CD4-positive, alpha-beta T cell treated with Interleukin-4 for 4 hours (primary cell): ENCODE results near the gene KIRREL3.

Source experiments
- DNase-seq: peaks from one replicate; pipeline ENCODE4 v3.0.0-alpha.2; 2020

KIRREL3 gene

DNA sequence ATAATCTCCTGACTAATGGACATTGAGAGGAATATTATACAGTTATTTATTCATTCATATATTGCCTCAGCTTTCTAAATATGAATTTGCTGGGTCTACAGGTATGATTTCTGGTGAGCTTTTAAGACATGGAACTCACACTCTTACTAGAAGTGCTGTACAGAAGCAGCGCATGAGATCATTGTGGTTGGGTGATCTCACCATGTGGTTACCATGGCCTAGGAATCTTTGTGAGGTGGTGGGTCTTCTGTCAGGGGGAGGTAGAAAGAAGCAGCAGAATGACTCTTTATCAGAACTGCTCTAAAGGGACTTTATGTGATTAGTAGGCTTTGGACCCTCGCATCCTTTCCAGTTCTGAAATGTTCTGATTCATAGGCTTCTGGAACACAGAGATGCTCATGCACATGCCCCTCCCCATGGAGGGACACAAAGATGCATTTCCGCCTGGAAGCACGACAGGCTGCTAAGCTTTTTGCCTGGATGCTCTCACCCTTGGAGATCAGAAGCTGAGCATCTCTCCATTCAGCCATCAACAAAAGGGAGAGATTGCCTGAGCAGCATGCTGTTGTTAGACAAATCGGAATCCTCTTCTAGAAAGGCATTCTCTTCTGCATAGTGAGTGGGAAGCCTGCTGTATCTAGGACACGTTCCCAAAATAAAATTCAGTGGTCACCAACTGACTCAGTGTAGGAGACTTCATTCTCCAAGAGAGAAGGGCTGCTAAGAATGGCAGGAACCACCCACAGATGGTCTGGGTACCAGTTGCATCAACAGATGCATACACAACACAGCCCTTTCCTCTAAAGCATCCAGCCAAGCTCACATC, 51.3 kb downstream of the KIRREL3 start:
- no peak for DNase-seq

DNA sequence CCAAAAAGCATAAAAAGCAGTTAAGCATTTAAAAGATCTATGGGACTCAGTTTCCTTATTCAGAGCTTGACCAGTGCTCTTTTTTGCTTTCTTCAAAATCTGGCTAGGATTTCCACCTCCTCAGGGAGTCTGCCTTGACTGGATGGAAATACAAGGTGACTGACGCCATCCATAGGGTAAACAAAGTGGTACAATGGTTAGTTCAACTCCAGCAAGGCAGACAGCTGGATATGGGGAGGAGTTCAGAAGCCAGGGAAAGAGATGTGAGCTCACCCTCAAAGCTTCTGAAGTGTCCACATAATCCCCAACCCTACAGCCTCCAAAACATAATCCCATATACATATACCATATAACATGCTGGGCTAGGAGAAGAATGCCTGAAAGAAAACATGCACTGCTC, 52.0 kb downstream of the KIRREL3 start:
- no peak for DNase-seq

DNA sequence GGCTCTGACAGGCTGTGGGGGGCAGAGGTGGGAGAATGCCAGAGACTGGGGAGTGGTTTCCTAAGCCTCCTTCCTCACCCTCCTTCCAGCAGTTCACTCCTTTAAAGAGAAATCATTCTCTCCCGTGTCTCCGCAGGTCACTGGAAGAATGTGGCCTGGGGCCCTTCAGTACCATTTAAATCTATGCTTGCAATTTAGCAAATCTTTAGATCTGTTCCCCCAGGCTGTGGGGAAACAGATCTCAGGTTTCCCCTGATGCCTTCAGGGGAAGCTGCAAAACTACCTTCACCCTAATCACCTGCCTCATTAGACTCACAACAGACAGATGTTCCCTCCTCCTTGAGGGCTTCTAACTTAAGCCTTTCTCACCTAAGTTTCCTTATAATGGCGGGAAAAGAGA, 55.3 kb downstream of the KIRREL3 start:
- DNase-seq, result no peak

DNA sequence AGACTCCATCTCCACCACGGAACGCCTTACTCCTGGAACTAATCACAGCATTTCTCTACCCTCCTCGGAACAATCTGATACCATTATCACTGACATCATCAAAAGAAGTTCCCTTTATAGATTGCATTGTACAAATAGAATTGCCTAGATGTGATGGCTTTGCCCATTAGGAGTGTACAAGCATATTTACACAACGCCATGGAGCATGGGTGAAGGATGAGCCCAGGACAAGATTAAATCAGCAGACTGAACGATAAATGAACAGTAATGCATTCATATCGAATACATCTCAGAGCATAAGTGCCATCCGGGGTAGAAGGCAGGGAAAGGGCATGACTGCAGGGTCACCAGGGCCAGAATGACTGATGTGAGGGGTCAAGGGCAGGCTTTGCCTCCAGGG, 57.3 kb downstream of the KIRREL3 start:
- no peak for DNase-seq

DNA sequence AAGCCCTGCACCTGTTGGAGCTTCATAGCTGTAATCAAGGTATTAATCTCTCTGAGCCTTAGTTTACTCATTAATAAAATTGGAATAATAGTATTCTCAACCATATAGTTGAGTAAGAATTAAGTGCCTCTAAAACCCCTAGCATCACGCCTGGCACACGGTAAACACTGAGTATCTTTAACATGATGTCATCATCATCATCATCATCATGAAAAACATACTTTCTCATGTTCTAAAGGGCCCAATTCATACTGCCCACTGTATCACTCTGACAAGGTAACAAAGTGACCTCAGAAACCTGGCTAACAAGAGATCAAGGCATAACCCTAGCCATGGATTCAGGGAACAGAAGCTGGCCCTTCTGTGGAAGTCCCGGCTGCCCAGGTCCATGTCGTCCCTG, 58.4 kb downstream of the KIRREL3 start:
- DNase-seq, result no peak

DNA sequence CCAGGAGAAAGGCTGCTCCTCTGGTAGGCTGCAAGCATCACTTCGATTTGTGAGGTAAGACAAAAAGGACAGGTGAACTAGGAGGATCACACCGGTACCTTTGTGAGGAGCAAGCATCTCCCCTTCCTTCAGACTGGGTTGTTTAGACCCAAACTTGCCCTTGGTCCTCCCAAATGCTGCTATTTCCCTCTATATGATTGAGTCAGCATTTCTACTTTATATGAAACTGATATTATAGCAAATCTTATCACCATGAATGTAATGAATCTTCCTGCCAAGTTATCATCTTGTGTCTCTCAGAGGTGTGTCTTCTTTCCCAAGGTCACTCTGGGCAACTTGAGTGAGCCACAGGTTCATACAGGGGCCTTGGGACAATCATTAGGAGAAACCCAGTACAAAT, 61.0 kb downstream of the KIRREL3 start:
- no peak for DNase-seq

DNA sequence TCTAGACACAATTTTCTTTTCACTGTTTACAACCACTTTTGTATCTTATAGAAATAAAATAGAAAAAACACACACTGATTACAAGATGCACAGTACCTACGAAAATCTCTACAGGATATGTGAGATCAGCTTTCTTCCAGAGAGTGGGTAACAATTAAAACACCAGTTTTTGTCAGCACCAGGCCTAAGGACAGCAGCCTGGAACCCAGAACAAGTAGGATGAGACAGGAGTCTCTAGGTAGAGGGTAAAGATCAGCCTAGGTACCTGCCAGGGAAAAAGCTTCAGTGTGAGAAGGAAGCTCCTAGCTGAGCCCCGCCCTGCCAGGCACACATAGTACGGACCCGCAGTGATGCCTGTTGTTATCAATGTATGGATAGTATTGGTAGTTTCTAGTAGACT, 61.9 kb downstream of the KIRREL3 start:
- DNase-seq, result no peak

DNA sequence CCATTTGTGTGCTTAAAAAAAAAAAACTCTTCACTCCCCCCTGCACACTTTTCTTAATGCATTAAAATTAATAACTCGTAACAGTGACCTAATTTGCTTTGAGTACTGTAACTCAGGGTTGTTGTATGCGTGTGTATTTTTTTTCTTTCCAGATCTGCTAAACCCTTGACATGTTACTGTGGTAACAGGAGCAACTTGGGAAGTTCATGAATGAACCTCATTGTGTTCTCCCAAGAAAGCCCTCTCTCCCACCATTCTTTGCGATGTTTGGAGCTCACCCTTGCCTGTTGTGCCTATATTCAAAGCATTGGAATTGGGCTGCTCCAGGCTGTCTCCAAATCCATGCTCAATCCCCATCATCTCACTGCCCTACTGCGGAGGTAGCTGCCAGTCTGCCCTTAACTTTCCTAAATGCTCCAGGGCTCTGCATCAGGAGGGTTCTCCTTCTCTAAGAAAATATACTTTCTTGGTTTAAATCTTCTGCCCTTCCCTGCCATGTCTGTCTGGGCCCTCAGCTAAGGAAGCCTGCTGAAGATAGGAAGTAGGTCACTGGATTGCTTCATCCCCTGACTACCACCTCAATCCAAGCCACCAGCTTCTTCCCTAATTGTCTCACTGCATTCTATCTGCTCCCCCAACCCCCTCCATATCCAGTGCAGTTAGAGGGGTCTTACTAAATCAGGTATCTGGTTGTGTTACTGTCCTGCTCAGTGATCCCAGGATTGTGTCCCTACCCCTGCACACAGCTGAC, 70.3 kb downstream of the KIRREL3 start:
- DNase-seq, result no peak

DNA sequence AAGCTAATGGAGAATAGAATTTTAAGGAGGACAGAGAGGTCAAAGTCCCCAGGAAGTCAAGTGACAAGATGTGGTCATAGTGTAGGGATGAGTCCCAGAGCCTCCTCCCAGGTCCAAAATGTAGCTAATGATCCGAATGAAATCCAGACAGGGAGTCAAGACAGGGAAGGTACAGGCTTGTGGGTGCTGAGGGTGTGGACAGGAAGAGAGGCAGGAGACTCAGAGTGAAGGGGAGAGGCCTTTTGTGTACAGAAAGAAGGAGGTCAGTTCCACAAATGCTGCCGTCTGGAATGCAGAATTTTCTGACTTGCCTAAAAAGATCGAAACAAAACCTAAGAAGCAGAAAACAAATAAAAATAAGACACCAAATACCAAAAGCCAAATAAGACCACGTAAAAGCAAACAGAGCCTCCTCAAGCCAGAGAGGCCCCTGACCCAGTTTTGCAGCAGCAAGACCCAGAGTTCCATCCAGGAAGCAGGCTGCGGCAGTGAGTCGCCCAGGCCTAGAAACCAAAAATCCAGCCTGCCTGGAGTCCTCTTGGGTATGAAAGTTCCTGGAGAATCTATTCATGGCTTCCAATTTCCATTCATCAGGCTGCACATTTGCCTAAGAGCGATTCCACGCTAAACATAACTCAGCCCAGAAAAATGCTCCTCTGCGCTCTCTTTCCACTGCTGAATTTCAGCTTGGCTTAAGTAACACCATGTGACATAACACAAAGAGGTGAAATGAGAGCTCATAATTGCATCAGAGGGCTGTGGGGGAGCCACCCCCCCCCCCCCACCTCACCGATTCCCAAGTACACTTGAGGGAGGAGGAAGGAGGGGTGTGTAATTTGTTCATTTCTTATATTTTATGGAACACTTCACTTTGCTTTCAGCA, 71.2 kb downstream of the KIRREL3 start:
- no peak for DNase-seq

DNA sequence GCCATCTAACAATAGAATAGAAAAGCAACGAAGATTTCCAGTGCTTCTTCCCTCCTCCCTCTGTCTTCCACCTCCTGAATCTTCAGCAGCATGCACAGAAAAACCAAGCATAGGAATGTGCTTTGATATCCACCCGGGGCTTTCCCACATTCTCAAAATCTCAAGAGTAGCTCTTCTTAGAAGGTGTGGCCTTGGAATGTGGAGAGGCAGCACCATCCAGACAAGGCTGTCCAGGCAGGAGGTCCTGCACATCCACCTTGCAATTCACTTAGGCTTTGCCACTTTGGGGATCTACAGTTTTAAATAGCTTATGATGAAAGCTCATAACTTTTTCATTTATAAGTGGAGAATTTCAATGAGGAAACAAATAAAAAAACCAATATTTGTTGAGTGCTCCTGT, 72.9 kb downstream of the KIRREL3 start:
- no peak for DNase-seq

DNA sequence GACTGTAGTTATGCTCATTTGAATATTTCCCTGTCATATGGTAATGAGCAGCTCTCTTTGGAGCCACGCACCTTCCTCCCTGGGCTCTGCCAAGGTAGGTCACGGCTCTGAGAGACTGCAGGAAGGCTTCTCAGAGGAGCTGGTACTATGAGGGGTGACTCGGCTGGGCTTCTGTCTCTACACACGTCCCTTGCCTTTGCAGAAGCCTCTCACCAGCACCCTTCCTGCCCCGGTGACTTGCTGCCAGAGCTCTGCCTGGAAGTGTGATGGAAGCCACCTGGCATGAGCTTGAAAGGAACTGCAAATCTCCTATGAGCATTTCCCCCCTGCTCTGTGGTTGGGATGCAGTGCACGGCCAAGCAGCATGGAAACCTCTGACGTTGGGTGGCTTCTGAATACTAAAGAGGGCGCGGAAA, 74.2 kb downstream of the KIRREL3 start:
- no peak for DNase-seq

DNA sequence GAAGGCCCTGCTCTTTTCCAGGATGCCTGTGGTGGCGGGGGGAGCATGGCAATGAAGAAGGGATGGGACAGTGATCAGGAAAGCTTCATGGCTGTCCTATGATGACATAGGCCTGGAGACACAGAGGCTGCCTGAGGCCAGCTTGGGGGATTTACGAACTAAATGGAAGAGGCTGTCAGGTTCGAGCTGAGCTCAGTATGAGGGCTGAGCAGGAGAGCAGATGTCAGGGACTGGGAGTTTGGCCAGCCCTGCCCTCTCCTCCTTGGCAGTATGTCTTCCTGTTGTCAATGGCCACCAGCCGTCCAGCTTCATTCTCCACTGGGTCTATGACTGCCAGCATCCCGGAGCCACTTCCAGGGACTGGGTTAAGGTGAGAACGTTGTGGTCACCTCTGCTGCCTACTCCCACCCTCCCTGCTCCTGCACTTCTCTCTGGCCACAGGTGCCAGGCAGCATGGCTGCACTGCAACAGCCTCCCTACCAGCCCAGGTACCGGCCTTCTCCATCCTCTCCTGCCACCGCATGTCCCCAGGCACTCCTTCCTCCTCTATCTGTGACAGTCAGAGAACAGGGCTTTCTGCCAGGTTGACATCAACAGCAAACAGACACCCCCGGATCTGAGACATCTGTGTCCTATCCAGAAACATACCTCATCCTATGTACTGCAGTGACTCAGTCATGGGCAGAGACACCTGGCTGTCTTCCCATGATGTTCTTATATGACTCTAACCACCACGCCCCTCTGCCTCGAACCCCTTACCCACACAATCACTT, 75.1 kb downstream of the KIRREL3 start:
- no peak for DNase-seq

DNA sequence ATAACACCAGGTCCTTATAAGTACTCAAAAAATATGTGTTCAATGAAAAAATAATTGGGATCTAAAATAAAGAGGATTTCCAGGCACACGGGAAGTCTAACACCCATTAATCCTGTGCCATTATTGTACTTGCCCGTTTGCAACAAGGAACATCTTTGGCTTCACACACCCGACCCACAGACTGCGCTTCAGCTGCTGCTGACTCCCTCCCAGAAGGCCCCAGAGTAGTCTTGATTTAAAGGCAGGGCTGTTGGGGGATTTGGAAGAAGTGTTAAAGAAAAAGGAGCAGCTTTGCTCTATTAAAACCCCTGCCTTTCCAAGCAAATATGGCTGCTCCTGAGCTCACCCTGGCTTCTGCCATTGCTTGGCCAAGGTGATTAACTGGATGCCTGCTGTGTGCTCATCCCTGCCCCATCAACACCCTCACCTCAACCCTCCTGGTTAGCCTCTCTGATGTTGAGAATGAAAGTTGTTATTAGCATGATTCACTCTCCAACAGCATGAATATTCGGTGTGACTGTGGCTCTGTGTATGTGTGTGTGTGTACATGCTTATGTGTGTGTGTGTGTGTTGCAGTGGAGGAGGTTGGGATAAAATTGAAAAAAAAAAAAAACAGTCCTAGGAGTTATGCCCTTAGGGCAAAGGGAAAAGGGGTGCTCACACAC, 76.1 kb downstream of the KIRREL3 start:
- no peak for DNase-seq

DNA sequence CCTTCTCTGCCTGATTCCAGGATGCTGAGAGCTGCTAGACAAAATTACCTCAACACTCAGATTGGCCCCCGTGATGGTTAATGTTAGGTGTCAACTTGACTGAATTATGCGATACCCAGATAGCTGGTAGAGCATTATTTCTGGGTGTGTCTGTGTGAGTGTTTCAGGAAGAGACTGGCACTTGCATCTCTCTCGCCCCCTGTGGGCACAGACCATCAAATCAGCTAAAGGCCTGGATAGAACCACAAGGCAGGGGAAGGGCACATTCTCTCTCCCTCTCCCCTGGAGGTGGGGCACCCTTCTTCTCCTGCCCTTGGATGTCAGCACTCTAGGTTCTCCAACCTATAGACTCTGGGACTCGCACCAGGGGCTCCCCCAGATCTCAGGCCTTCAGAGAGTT, 79.7 kb downstream of the KIRREL3 start:
- DNase-seq, result no peak

DNA sequence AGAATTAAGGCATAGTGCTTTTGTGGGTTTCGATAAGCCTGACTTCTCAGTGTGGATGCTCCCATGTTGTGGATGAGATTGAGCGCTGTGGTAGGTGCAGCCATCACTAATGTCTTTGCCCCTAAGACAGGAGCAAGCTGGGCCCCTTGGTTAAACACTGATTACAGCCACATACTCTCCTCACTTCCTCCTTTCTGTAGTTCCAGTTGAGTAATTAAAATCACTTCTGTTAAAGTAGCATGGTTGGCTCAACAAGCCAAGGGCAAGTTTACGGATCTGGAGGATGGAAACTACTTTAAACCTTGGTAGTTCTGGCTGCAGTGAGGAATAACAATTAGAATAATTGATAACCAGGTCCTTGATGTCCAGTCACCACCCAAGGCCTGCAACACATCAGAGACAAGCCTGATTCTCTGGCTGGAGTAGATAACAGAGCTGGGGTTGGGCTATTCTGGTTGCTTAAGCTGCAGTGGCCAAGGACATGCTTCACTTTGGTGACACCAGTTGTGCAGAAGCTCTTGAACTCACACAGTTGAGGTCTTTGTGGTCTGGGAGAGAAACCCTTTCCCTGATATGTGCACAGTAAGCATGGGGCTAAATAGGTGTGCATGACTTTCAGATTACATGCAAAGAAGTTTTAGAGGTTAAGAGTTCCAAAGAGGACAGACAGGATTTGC, 81.3 kb downstream of the KIRREL3 start:
- no peak for DNase-seq

DNA sequence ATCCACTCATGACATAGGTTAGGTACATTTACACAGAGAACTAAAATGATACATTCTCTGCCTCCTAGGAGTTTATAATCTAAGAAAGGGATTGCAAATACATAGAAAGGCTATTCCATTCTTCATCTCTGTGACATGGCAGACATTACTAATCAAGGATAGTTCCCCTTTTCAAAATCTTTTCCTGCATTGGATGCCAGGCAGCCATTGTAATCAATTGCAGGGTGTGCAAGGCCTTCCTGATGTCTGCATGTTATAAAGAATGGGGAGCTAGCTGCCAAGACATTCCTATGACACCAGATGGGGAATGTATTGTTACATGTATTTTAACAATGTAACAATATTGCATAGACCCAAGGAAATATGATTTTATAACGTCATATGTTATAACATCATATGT, 82.0 kb downstream of the KIRREL3 start:
- DNase-seq, result no peak

DNA sequence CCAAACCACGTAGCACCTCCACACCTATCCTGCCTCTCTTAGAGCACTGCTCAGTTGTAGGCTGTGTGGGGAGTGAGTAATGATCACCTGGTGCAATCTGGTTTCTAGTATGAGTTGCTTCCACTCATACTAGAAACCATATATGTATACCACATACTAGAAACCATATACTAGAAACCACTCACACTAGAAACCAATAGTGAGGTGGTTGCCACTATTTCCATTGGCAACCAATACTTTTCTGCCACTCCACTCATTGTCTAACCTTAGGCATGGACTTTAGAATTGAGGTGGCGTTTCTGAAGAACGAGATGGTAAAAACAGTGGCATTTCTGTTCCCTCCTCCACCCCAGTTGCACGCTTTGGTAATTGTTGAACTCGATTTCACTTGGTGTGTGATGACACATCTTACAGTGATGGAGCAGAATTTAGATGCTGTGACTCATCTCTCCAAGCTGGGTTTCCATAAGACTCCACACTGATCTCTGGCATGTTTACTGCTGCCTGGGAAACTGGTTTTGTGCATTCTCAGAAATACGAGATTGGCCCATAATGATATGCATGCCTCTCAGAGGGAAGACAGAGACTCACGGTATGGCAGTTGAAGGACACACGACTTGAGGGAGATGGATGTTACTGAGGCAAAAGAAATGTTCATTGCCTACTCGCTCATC, 82.9 kb downstream of the KIRREL3 start:
- DNase-seq, result no peak

DNA sequence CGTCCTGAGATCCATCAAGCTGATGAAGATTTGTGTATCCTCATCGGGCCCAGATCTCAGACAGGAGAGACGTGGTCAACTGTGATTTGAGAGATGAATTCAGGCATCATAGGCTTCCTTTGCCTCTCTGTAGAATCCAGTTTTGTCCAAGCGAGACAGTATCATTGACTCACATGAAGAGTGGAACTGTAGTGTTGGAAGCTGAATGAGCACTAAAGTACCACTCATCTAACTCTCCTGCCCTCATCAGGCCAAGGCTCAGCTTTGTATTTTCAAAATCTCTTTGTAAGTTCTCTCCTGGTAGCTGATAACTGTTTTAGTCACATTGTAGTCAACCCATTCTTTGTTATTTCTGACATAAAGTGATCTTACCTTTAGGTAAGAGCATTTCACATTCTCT, 85.1 kb downstream of the KIRREL3 start:
- DNase-seq, result no peak

DNA sequence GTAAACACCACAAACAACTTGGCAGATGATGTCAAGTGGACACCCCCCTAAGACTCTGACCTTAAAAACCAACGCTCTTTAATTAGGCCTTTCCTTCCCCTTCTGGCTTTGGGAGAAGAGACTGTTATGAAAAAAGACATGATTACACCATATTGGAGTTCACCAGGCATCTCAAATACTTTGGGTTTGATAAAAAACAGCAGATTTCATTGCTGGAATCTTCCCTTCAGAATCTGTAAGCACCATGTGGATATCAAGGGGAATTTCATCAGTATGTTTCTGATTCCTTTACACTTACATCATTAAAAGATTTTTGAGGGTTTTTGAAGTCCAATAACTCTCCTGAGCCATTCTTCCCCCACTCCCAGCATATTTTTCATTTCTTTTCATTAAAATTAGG, 85.6 kb downstream of the KIRREL3 start:
- no peak for DNase-seq

DNA sequence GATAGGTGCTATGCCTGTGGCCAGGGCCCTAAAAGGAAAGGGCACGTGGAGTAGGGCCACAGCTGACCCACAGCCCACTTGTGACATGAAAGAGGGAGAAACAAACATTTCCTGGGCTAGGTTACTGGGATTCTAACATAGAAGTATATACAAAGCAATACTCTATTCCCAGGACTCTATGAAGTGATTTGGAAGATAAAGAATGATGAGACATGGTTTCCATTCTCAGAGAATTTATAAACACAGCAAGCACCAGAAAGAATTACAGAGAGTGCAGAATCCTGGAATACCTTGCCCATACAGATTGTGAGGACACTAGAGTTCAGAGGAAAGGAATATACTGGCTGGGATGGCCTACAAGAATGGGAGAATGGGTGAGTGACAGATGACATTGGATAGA, 86.4 kb downstream of the KIRREL3 start:
- DNase-seq, result no peak

DNA sequence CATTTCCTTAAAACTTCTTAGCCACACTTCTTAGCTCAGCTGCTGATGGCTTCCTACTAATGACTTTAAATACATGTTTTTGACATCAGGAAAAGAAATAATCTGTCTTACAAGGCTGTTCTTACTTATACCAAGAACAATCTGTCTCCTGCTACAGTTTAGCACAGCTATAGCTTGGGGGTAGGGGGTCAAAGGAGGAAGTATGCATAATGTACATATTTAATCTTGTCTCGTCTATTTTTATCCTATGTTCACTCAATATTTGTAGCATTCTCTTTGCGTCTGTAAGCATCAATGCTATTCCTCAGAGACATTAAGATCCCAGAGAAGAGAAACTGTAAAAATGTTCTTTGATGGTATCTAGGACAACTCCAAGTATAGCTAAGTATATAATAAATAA, 96.0 kb downstream of the KIRREL3 start:
- no peak for DNase-seq
